Neural cell (in vitro differentiated cells): ENCODE data around the gene FBRSL1. TPM values are rescaled to one million over a fixed set of nuclear protein-coding genes. Genes with fewer than 3 reads are reported as not detected.

Source experiments
- H2AFZ ChIP-seq: fragments of 200-600, 300-800 bp; sonication (generic), shearing (Covaris generic); 2 replicates; pipeline ENCODE4 v1.6.0; 2014; ENCODE audit warnings: low read depth, mild to moderate bottlenecking, antibody characterized with exemption, low read length, moderate library complexity
- H3F3A ChIP-seq: fragments of 200-600 bp; shearing (Covaris generic); 2 replicates; pipeline ENCODE4 v1.6.1; 2016; ENCODE audit warnings: mild to moderate bottlenecking, moderate library complexity, mixed read lengths, antibody characterized with exemption, low read length; ENCODE audit not compliant: insufficient read depth, poor library complexity, severe bottlenecking
- H3K27ac ChIP-seq: fragments of 200-600, 300-800 bp; sonication (generic), shearing (Covaris generic); 2 replicates; pipeline ENCODE4 v1.5.1; 2014; ENCODE audit warnings: mild to moderate bottlenecking, low read length, moderate library complexity
- H3K27me3 ChIP-seq: fragments of 300-800, 200-600 bp; sonication (generic), shearing (Covaris generic); 2 replicates; pipeline ENCODE4 v1.6.0; 2014; ENCODE audit warnings: mild to moderate bottlenecking, low read depth, low read length, moderate library complexity; ENCODE audit not compliant: insufficient read depth
- H3K36me3 ChIP-seq: fragments of 300-800, 200-600 bp; sonication (generic), shearing (Covaris generic); 2 replicates; pipeline ENCODE4 v1.5.1; 2014; ENCODE audit warnings: mild to moderate bottlenecking, antibody characterized with exemption, low read length, moderate library complexity; ENCODE audit not compliant: insufficient read depth
- H3K4me2 ChIP-seq: fragments of 300-800, 200-600 bp; sonication (generic), shearing (Covaris generic); 2 replicates; pipeline ENCODE4 v1.6.0; 2014; ENCODE audit warnings: mild to moderate bottlenecking, low read length
- H3K4me3 ChIP-seq: fragments of 300-800, 200-600 bp; sonication (generic), shearing (Covaris generic); 2 replicates; pipeline ENCODE4 v1.5.1; 2014; ENCODE audit warnings: mild to moderate bottlenecking, low read length, moderate library complexity
- H3K79me2 ChIP-seq: fragments of 200-600 bp; shearing (Covaris generic); replicated peaks from 2 replicates; pipeline ENCODE4 v1.6.0; 2014; ENCODE audit warnings: mild to moderate bottlenecking, low read length, moderate library complexity; ENCODE audit not compliant: insufficient read depth
- H3K9ac ChIP-seq: fragments of 300-800, 200-600 bp; sonication (generic), shearing (Covaris generic); 2 replicates; pipeline ENCODE4 v1.6.1; 2016; ENCODE audit warnings: mild to moderate bottlenecking, low read length, mixed read lengths
- H3K9me2 ChIP-seq: fragments of 200-600 bp; shearing (Covaris generic); 2 replicates; pipeline ENCODE4 v1.6.1; 2016; ENCODE audit warnings: mild to moderate bottlenecking, low read length, mixed read lengths; ENCODE audit not compliant: insufficient read depth
- H3K9me3 ChIP-seq: fragments of 200-600, 300-800 bp; sonication (generic), shearing (Covaris generic); 2 replicates; pipeline ENCODE4 v1.6.1; 2016; ENCODE audit warnings: mild to moderate bottlenecking, mixed run types, low read length, moderate library complexity, mixed read lengths
- H4K20me1 ChIP-seq: fragments of 200-600 bp; shearing (Covaris generic); 2 replicates; pipeline ENCODE4 v1.6.1; 2016; ENCODE audit warnings: mild to moderate bottlenecking, mixed run types; ENCODE audit not compliant: insufficient read depth
- EP300 ChIP-seq: fragments of 450-650 bp; conservative IDR thresholded peaks from 2 replicates; pipeline ENCODE4 v1.6.1; 2014; ENCODE audit warnings: antibody characterized with exemption, mild to moderate bottlenecking, moderate library complexity; ENCODE audit not compliant: poor library complexity, severe bottlenecking
- EZH2 ChIP-seq: fragments of 200-600, 300-800 bp; shearing (Covaris generic), sonication (generic); IDR thresholded peaks from 2 replicates; pipeline ENCODE4 v1.6.1; 2014; ENCODE audit warnings: antibody characterized with exemption, low read length, borderline replicate concordance, mild to moderate bottlenecking; ENCODE audit not compliant: insufficient read depth, poor library complexity, severe bottlenecking
- MXI1 ChIP-seq: fragments of 450-650 bp; conservative IDR thresholded peaks from 2 replicates; pipeline ENCODE4 v1.6.1; 2014; ENCODE audit warnings: antibody characterized with exemption, mild to moderate bottlenecking; ENCODE audit not compliant: poor library complexity, severe bottlenecking
- POLR2AphosphoS5 ChIP-seq: IDR thresholded peaks from 2 replicates; pipeline ENCODE4 v1.6.1; 2012
- SMC3 ChIP-seq: fragments of 450-650 bp; conservative IDR thresholded peaks from 2 replicates; pipeline ENCODE4 v1.6.1; 2014; ENCODE audit warnings: antibody characterized with exemption, mild to moderate bottlenecking, moderate library complexity; ENCODE audit not compliant: poor library complexity
- TAF1 ChIP-seq: IDR thresholded peaks from 2 replicates; pipeline ENCODE4 v1.6.1; 2012; ENCODE audit warnings: low read depth
- polyA plus RNA-seq: library from polyadenylated mRNA; depleted of rRNA; stranded (reverse); fragments of >200 nt; gene quantifications from 2 replicates; pipeline ENCODE4 v1.2.3, GENCODE V29; 2014
- TF ChIP-seq, protein P1 (sequence below): fragments of 450-650 bp; IDR thresholded peaks from 2 replicates; pipeline ENCODE4 v1.5.1; 2014; ENCODE audit warnings: antibody characterized with exemption, mild to moderate bottlenecking, moderate library complexity; ENCODE audit not compliant: poor library complexity, severe bottlenecking
- TF ChIP-seq, protein P2 (sequence below): IDR thresholded peaks from 2 replicates; pipeline ENCODE4 v1.6.1; 2012; ENCODE audit warnings: borderline replicate concordance

The FBRSL1 gene
- polyA plus RNA-seq, 1 donor from 2014 or later: 11.9 TPM

GRCh38 chr12:132465269-132466190 is 24.4 kb upstream of the FBRSL1 start:
- Histone ChIP-seq H3K4me2 (no peak overlapping the region), H2AFZ (no peak overlapping the region)

GRCh38 chr12:132466241-132467201 is 23.4 kb upstream of the FBRSL1 start:
- no peak overlapping the region for H2AFZ ChIP-seq
- no peaks in the 10 kb centered on the region for H3F3A ChIP-seq
- H3K79me2 ChIP-seq: no peaks in the 10 kb centered on the region
- no peaks in the 10 kb centered on the region for H3K27me3 ChIP-seq
- H3K9me2 ChIP-seq: no peaks in the 10 kb centered on the region
- H3K36me3 ChIP-seq: no peaks in the 10 kb centered on the region
- no peak overlapping the region for H3K4me2 ChIP-seq
- H3K27ac ChIP-seq: no peak overlapping the region
- no peak overlapping the region for H3K4me3 ChIP-seq
- no peaks in the 10 kb centered on the region for H4K20me1 ChIP-seq
- no peak overlapping the region for H3K9ac ChIP-seq
- no peaks in the 10 kb centered on the region for H3K9me3 ChIP-seq
- no peak for TF ChIP-seq MXI1
- no peak for TF ChIP-seq TAF1
- TF ChIP-seq, protein P1, sequence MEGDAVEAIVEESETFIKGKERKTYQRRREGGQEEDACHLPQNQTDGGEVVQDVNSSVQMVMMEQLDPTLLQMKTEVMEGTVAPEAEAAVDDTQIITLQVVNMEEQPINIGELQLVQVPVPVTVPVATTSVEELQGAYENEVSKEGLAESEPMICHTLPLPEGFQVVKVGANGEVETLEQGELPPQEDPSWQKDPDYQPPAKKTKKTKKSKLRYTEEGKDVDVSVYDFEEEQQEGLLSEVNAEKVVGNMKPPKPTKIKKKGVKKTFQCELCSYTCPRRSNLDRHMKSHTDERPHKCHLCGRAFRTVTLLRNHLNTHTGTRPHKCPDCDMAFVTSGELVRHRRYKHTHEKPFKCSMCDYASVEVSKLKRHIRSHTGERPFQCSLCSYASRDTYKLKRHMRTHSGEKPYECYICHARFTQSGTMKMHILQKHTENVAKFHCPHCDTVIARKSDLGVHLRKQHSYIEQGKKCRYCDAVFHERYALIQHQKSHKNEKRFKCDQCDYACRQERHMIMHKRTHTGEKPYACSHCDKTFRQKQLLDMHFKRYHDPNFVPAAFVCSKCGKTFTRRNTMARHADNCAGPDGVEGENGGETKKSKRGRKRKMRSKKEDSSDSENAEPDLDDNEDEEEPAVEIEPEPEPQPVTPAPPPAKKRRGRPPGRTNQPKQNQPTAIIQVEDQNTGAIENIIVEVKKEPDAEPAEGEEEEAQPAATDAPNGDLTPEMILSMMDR: no peak
- TF ChIP-seq, protein P2, sequence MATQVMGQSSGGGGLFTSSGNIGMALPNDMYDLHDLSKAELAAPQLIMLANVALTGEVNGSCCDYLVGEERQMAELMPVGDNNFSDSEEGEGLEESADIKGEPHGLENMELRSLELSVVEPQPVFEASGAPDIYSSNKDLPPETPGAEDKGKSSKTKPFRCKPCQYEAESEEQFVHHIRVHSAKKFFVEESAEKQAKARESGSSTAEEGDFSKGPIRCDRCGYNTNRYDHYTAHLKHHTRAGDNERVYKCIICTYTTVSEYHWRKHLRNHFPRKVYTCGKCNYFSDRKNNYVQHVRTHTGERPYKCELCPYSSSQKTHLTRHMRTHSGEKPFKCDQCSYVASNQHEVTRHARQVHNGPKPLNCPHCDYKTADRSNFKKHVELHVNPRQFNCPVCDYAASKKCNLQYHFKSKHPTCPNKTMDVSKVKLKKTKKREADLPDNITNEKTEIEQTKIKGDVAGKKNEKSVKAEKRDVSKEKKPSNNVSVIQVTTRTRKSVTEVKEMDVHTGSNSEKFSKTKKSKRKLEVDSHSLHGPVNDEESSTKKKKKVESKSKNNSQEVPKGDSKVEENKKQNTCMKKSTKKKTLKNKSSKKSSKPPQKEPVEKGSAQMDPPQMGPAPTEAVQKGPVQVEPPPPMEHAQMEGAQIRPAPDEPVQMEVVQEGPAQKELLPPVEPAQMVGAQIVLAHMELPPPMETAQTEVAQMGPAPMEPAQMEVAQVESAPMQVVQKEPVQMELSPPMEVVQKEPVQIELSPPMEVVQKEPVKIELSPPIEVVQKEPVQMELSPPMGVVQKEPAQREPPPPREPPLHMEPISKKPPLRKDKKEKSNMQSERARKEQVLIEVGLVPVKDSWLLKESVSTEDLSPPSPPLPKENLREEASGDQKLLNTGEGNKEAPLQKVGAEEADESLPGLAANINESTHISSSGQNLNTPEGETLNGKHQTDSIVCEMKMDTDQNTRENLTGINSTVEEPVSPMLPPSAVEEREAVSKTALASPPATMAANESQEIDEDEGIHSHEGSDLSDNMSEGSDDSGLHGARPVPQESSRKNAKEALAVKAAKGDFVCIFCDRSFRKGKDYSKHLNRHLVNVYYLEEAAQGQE: no peak
- TF ChIP-seq SMC3: no peak
- no peak for TF ChIP-seq EZH2
- no peak for TF ChIP-seq POLR2AphosphoS5

More at GRCh38 chr12:132465269-132466190, 24.4 kb upstream of the FBRSL1 start:
- H3K9me3 ChIP-seq: no peaks in the 10 kb centered on the region
- H3K9ac ChIP-seq: no peak overlapping the region
- H3K9me2 ChIP-seq: no peaks in the 10 kb centered on the region
- H4K20me1 ChIP-seq: no peaks in the 10 kb centered on the region
- H3K4me3 ChIP-seq: no peak overlapping the region
- H3F3A ChIP-seq: no peaks in the 10 kb centered on the region
- no peaks in the 10 kb centered on the region for H3K27me3 ChIP-seq
- TF ChIP-seq SMC3: no peak
- TF ChIP-seq EZH2: no peak
- TF ChIP-seq, protein P1: no peak
- no peak for TF ChIP-seq EP300
- TF ChIP-seq, protein P2: no peak
- TF ChIP-seq TAF1: no peak
- H3K36me3 ChIP-seq: no peaks in the 10 kb centered on the region
- no peaks in the 10 kb centered on the region for H3K79me2 ChIP-seq
- H3K27ac ChIP-seq: no peak overlapping the region
